Type B pancreatic cell (in vitro differentiated cells): ENCODE results near the gene HIVEP3. TPM values are rescaled to one million over a fixed set of nuclear protein-coding genes. Genes with fewer than 3 reads are reported as not detected.

ENCODE experiments used
- DNase-seq: peaks from one replicate; pipeline ENCODE4 v3.0.0; 2021; ENCODE audit warnings: mixed read lengths; ENCODE audit not compliant: unreplicated experiment; ENCODE audit errors: extremely low spot score
- H3K27ac Mint-ChIP-seq: 2 replicates; pipeline ENCODE4 v1.8.0; 2021; ENCODE audit warnings: mild to moderate bottlenecking, mixed read lengths
- H3K27me3 Mint-ChIP-seq: 2 replicates; pipeline ENCODE4 v1.8.0; 2021; ENCODE audit warnings: mixed read lengths
- H3K36me3 Mint-ChIP-seq: 2 replicates; pipeline ENCODE4 v1.8.0; 2021; ENCODE audit warnings: mixed read lengths
- H3K4me1 Mint-ChIP-seq: one replicate; pipeline ENCODE4 v1.8.0; 2021; ENCODE audit warnings: mixed read lengths; ENCODE audit not compliant: unreplicated experiment
- H3K4me3 Mint-ChIP-seq: 2 replicates; pipeline ENCODE4 v1.8.0; 2021; ENCODE audit warnings: mild to moderate bottlenecking, mixed read lengths
- H3K9me3 Mint-ChIP-seq: 2 replicates; pipeline ENCODE4 v1.8.0; 2021; ENCODE audit warnings: mixed read lengths
- CTCF ChIP-seq: fragments of 200-600 bp; sonication (generic); conservative IDR thresholded peaks from 2 replicates; pipeline ENCODE4 v1.5.0; 2021; ENCODE audit warnings: antibody characterized with exemption, mild to moderate bottlenecking
- total RNA-seq: library from RNA; stranded (reverse); gene quantifications from 2 replicates; pipeline ENCODE4 v1.2.1, GENCODE V29; 2021; ENCODE audit warnings: low replicate concordance

The HIVEP3 gene
- total RNA-seq, 1 donor from 2014 or later, result 9.2 TPM

- Mint-ChIP-seq H3K36me3 (peaks cover 8% of the 10 kb centered on the region), H3K4me1 (peaks cover 5% of the 10 kb centered on the region), H3K4me3 (no peak overlapping the region), H3K9me3 (peaks cover 5% of the 10 kb centered on the region), H3K27ac (no peak overlapping the region), H3K27me3 (peaks cover 20% of the 10 kb centered on the region)
- no peak for TF ChIP-seq CTCF
- no peak for DNase-seq
These were observed 67.1 kb downstream of the HIVEP3 start for GRCh38 chr1:41851589-41851988.

GRCh38 chr1:41850029-41850428, 68.7 kb downstream of the HIVEP3 start:
- TF ChIP-seq CTCF, result no peak
- peaks cover 3% of the 10 kb centered on the region for H3K36me3 Mint-ChIP-seq
- no peak overlapping the region for H3K27ac Mint-ChIP-seq
- no peak overlapping the region for H3K4me3 Mint-ChIP-seq
- no peak for DNase-seq
- H3K4me1 Mint-ChIP-seq, result peaks cover 4% of the 10 kb centered on the region
- no peaks in the 10 kb centered on the region for H3K9me3 Mint-ChIP-seq
- H3K27me3 Mint-ChIP-seq, result peaks cover 14% of the 10 kb centered on the region

GRCh38 chr1:41849211-41849759, 69.4 kb downstream of the HIVEP3 start:
- H3K9me3 Mint-ChIP-seq, result no peaks in the 10 kb centered on the region
- TF ChIP-seq CTCF, result no peak
- no peak overlapping the region for H3K4me3 Mint-ChIP-seq
- peaks cover 3% of the 10 kb centered on the region for H3K36me3 Mint-ChIP-seq
- no peak for DNase-seq
- H3K4me1 Mint-ChIP-seq, result peaks cover 4% of the 10 kb centered on the region
- no peak overlapping the region for H3K27ac Mint-ChIP-seq
- peaks cover 14% of the 10 kb centered on the region for H3K27me3 Mint-ChIP-seq

GRCh38 chr1:41848216-41848952, 70.3 kb downstream of the HIVEP3 start:
- H3K4me3 Mint-ChIP-seq, result no peak overlapping the region
- H3K9me3 Mint-ChIP-seq, result no peaks in the 10 kb centered on the region
- H3K36me3 Mint-ChIP-seq, result peaks cover 3% of the 10 kb centered on the region
- DNase-seq, result no peak
- no peak for TF ChIP-seq CTCF
- no peak overlapping the region for H3K27ac Mint-ChIP-seq
- H3K27me3 Mint-ChIP-seq, result peaks cover 11% of the 10 kb centered on the region
- peaks cover 4% of the 10 kb centered on the region for H3K4me1 Mint-ChIP-seq

- peaks cover 4% of the 10 kb centered on the region for H3K4me1 Mint-ChIP-seq
- no peak for TF ChIP-seq CTCF
- no peaks in the 10 kb centered on the region for H3K9me3 Mint-ChIP-seq
- DNase-seq, result no peak
- no peak overlapping the region for H3K27ac Mint-ChIP-seq
- no peak overlapping the region for H3K4me3 Mint-ChIP-seq
- H3K36me3 Mint-ChIP-seq, result no peaks in the 10 kb centered on the region
- peaks cover 7% of the 10 kb centered on the region for H3K27me3 Mint-ChIP-seq
These were observed 71.0 kb downstream of the HIVEP3 start for GRCh38 chr1:41847733-41848132.
